PC-3 (cell line): ENCODE measurements around the gene CCL17. TPM values are rescaled to one million over a fixed set of nuclear protein-coding genes. Genes with fewer than 3 reads are reported as not detected.

ENCODE experiments used
- ATAC-seq: fragments of 200-7000 bp; cut with Tn5 transposase; 2 replicates; pipeline ENCODE4 v1.9.1; 2020; ENCODE audit warnings: mild to moderate bottlenecking, moderate library complexity
- BruUV-seq: library from RNA; stranded (reverse); fragments of 400-500 nt; replicated peaks from 2 replicates; lab custom pipeline; 2021; lab: Mats Ljungman, UMichigan
- CTCF ChIA-PET: fragments of 300-600 bp; sonication (Branson Sonifier 250); formaldehyde crosslinking; loops from one replicate; lab custom pipeline; 2022; ENCODE audit warnings: antibody characterized with exemption; lab: Charles Lee
- POLR2A ChIA-PET: fragments of 300-600 bp; sonication (Branson Sonifier 250); formaldehyde crosslinking; loops from one replicate; lab custom pipeline; 2022; ENCODE audit warnings: antibody characterized with exemption; ENCODE audit not compliant: unreplicated experiment; lab: Charles Lee
- DNase-seq: peaks from one replicate; pipeline ENCODE4 v3.0.0-alpha.2; 2015
- H2AFZ ChIP-seq: fragments of 300-600 bp; sonication (generic); 2 replicates; pipeline ENCODE4 v1.6.0; 2016; ENCODE audit warnings: antibody characterized with exemption, low read length
- H3F3A ChIP-seq: fragments of 300-600 bp; sonication (generic); one replicate; pipeline ENCODE4 v1.6.0; 2017; ENCODE audit warnings: antibody characterized with exemption, low read length, control low read depth, mild to moderate bottlenecking; ENCODE audit not compliant: unreplicated experiment
- H3K27ac ChIP-seq: fragments of 300-600 bp; sonication (generic); 2 replicates; pipeline ENCODE4 v1.5.1; 2016; ENCODE audit warnings: mild to moderate bottlenecking, low read length
- H3K27me3 ChIP-seq: fragments of 300-600 bp; sonication (generic); 2 replicates; pipeline ENCODE4 v1.6.1; 2016; ENCODE audit warnings: low read length, mixed read lengths
- H3K36me3 ChIP-seq: fragments of 300-600 bp; sonication (generic); 2 replicates; pipeline ENCODE4 v1.6.1; 2016; ENCODE audit warnings: low read depth, mixed run types, low read length, mixed read lengths
- H3K4me1 ChIP-seq: fragments of 300-600 bp; sonication (generic); 2 replicates; pipeline ENCODE4 v1.5.1; 2016; ENCODE audit warnings: low read length; ENCODE audit not compliant: insufficient read depth
- H3K4me2 ChIP-seq: fragments of 300-600 bp; sonication (generic); 2 replicates; pipeline ENCODE4 v1.6.0; 2016; ENCODE audit warnings: low read length
- H3K4me3 ChIP-seq: fragments of 300-600 bp; sonication (generic); 2 replicates; pipeline ENCODE4 v1.5.1; 2016; ENCODE audit warnings: mild to moderate bottlenecking, low read length, mixed read lengths
- H3K79me2 ChIP-seq: fragments of 300-600 bp; sonication (generic); 2 replicates; pipeline ENCODE4 v1.6.1; 2017; ENCODE audit warnings: low read length, mixed read lengths
- H3K9ac ChIP-seq: fragments of 300-600 bp; sonication (generic); 2 replicates; pipeline ENCODE4 v1.6.0; 2016; ENCODE audit warnings: mild to moderate bottlenecking, low read length
- H3K9me2 ChIP-seq: fragments of 300-600 bp; sonication (generic); replicated peaks from 2 replicates; pipeline ENCODE4 v1.6.1; 2016; ENCODE audit warnings: mixed run types, low read length, mixed read lengths
- H3K9me3 ChIP-seq: fragments of 300-600 bp; sonication (generic); 2 replicates; pipeline ENCODE4 v1.6.1; 2016; ENCODE audit warnings: low read length, mixed read lengths
- H4K20me1 ChIP-seq: fragments of 300-600 bp; sonication (generic); 2 replicates; pipeline ENCODE4 v1.6.1; 2016; ENCODE audit warnings: low read length, mixed read lengths
- EZH2 ChIP-seq: fragments of 300-600 bp; sonication (generic); IDR thresholded peaks from one replicate; pipeline ENCODE4 v1.6.1; 2017; ENCODE audit warnings: antibody characterized with exemption, mild to moderate bottlenecking, low read length; ENCODE audit not compliant: unreplicated experiment
- EZH2phosphoT487 ChIP-seq: fragments of 300-600 bp; sonication (generic); IDR thresholded peaks from 2 replicates; pipeline ENCODE4 v1.6.1; 2018; ENCODE audit warnings: mild to moderate bottlenecking, antibody characterized with exemption, low read length, borderline replicate concordance
- intact Hi-C: fragments of 100-400 bp; cut with micrococcal nuclease; formaldehyde crosslinking; loops from 2 replicates; pipeline ENCODE4 v1.9.0; 2023
- total RNA-seq: library from RNA; depleted of rRNA; stranded (reverse); fragments of >200 nt; gene quantifications from 2 replicates; pipeline ENCODE4 v1.2.3, GENCODE V29; 2014
- TF ChIP-seq, protein P1 (sequence below): fragments of 300-600 bp; sonication (generic); conservative IDR thresholded peaks from 2 replicates; pipeline ENCODE4 v1.5.1; 2017; ENCODE audit warnings: antibody characterized with exemption, low read depth, mild to moderate bottlenecking, low read length

CCL17 gene
- total RNA-seq, 1 experiment from 2014 or later = not detected

- no peak overlapping the region for H3K27ac ChIP-seq
- BruUV-seq = no TSS peak
- no peak overlapping the region for H3K9ac ChIP-seq
- DNase-seq = no peak
- TF ChIP-seq EZH2 = no peak
- TF ChIP-seq, protein P1, sequence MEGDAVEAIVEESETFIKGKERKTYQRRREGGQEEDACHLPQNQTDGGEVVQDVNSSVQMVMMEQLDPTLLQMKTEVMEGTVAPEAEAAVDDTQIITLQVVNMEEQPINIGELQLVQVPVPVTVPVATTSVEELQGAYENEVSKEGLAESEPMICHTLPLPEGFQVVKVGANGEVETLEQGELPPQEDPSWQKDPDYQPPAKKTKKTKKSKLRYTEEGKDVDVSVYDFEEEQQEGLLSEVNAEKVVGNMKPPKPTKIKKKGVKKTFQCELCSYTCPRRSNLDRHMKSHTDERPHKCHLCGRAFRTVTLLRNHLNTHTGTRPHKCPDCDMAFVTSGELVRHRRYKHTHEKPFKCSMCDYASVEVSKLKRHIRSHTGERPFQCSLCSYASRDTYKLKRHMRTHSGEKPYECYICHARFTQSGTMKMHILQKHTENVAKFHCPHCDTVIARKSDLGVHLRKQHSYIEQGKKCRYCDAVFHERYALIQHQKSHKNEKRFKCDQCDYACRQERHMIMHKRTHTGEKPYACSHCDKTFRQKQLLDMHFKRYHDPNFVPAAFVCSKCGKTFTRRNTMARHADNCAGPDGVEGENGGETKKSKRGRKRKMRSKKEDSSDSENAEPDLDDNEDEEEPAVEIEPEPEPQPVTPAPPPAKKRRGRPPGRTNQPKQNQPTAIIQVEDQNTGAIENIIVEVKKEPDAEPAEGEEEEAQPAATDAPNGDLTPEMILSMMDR = no peak
- TF ChIP-seq EZH2phosphoT487 = no peak
- H3K27me3 ChIP-seq = no peaks in the 10 kb centered on the region
- intact Hi-C loops = no loop called here
- no peaks in the 10 kb centered on the region for H3K9me3 ChIP-seq
- H3K79me2 ChIP-seq = no peaks in the 10 kb centered on the region
- ATAC-seq = no peak
- CTCF ChIA-PET = no interaction called here
- H4K20me1 ChIP-seq = no peaks in the 10 kb centered on the region
- no peaks in the 10 kb centered on the region for H3F3A ChIP-seq
- H3K36me3 ChIP-seq = no peaks in the 10 kb centered on the region
- POLR2A ChIA-PET = no interaction called here
- no peak overlapping the region for H3K4me2 ChIP-seq
- peaks cover 9% of the 10 kb centered on the region for H3K4me1 ChIP-seq
- H3K9me2 ChIP-seq = no peaks in the 10 kb centered on the region
- H2AFZ ChIP-seq = no peak overlapping the region
- no peak overlapping the region for H3K4me3 ChIP-seq
These were observed 32.8 kb upstream of the CCL17 start for GRCh38 chr16:57371494-57372371.

DNA sequence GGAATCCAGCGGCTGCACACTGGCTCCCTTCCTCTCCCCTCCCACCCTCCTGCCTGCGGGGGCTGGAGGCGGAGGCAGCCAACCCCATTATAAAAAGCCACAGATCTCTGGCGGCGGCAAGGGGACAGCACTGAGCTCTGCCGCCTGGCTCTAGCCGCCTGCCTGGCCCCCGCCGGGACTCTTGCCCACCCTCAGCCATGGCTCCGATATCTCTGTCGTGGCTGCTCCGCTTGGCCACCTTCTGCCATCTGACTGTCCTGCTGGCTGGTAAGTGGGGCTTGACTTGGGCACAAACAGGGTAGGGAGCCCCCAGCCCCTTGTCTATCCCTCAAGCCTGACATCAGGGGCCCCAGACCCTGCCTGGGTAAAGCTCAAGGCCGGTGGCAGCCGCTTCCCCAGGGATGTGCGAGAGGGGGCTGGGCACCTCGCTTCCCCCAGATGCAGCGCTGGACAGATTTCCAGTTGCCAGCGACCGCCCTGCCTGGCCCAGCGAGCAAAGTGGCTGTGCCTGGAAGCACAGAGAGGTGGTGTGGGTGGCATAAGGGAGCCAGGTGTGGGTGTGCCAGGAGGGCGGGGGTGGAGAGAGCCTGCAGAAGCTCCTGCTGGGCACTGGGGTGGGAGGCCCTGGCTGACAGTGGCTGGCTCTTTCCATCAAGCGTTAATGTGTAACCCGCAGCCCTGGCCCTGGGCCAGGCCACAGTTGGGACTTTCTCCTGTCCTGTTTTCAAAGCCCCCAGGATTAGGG is 32.0 kb upstream of the CCL17 start, which contains the start of gene CX3CL1:
Gene CX3CL1 (plus strand): TSS at position 119 of the 745 bp plus-strand sequence. CDS start 79 bp downstream, at position 198.
- H3K9me3 ChIP-seq = no peaks in the 10 kb centered on the region
- H3K4me1 ChIP-seq = peaks cover 16% of the 10 kb centered on the region
- no peaks in the 10 kb centered on the region for H4K20me1 ChIP-seq
- no peak for DNase-seq
- BruUV-seq = no TSS peak
- no peaks in the 10 kb centered on the region for H3F3A ChIP-seq
- H3K36me3 ChIP-seq = no peaks in the 10 kb centered on the region
- no peak for ATAC-seq
- H3K4me2 ChIP-seq = no peak within 1 kb of the TSS
- no peaks in the 10 kb centered on the region for H3K27me3 ChIP-seq
- no peaks in the 10 kb centered on the region for H3K79me2 ChIP-seq
- no peaks in the 10 kb centered on the region for H3K9me2 ChIP-seq
- H2AFZ ChIP-seq = no peak within 1 kb of the TSS
- ChIA-PET POLR2A (no interaction called here), CTCF (no interaction called here)
- intact Hi-C loops = no loop called here
- TF ChIP-seq EZH2phosphoT487 = no peak
- TF ChIP-seq EZH2 = no peak
- TF ChIP-seq, protein P1 = no peak
- H3K27ac ChIP-seq = no peak within 1 kb of the TSS
- no peak within 1 kb of the TSS for H3K4me3 ChIP-seq
- H3K9ac ChIP-seq = no peak within 1 kb of the TSS
